CD4-positive, alpha-beta T cell treated with Interleukin-6 at 100 ng/mL for 8 hours (primary cell): ENCODE measurements around the gene TOMM40L.

Source experiments
- DNase-seq: peaks from one replicate; pipeline ENCODE4 v3.0.0-alpha.2; 2020; ENCODE audit warnings: mixed read lengths, low spot score

TOMM40L gene

DNA sequence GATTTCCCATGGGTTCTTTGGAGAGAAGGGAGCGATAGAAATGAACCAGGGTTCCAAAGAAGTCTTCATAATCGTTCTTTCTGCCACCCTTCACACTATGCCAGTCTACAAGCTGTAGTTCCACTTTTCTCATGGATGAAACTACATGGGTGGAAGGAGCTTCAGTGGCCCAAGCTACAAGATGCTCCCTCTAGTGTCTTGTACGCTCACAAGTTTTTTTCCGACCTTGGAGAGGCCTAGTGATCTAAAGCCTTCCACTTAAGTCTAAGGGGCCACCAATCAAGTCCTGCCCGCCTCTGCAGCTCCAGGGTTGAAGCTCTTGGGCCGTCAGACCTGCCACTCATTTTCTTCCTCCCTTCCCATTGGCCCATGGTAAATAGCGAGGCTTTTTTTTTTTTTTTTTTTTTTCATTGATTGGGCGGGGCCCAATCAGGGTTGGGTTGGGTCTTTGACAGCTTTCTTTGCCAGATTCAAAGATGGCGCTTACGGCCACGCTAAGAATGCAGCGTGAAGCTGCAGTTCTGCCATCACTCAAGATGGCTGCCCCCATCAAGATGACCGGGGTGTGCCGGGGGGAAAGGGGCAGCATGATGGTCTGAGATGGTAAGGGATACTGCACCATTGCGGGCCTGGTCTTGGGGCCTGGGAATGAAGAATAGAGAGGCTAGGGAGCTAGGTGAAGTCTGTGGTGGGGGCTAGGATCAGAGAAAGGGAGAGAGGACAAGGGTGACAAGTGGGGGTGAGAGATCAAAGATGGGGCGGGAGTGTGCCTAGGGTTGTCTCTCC is at the start of gene TOMM40L:
Gene TOMM40L (plus strand): TSS at position 527 of the 786 bp plus-strand sequence. CDS start 430 bp downstream, outside the sequence.
- DNase-seq, result peak; percentile 97

DNA sequence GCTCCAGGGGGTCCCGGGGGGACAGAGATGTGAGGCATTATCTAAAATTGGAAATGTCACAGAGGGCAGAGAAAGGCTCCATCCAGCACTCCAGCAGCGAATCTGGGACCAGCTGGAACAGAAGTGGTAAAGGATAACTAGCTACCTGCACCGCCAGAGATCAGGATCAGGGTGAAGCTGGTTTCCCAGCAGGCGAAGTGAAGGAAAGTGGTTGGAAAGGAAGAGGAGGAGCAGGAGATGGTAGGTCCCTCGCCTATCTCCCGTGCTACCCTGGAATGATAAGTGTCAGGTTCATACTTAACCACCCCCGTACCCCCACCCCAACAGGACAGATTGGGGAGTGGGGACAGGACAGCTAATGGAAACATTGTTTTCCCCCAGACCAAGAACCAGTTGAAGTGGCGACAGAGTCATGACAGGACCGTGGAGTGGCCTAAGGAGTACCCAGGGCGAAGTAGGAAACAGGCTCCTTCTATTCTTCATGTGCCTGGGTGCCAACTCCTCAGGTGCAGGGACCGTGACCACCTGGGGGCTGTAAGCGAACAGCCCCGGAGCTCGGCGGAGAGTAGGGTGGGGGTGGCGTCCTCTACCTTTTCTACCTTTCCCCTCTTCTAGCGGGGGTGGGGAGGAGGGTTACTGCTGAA is 49.3 kb upstream of the TOMM40L start:
- DNase-seq, result no peak

DNA sequence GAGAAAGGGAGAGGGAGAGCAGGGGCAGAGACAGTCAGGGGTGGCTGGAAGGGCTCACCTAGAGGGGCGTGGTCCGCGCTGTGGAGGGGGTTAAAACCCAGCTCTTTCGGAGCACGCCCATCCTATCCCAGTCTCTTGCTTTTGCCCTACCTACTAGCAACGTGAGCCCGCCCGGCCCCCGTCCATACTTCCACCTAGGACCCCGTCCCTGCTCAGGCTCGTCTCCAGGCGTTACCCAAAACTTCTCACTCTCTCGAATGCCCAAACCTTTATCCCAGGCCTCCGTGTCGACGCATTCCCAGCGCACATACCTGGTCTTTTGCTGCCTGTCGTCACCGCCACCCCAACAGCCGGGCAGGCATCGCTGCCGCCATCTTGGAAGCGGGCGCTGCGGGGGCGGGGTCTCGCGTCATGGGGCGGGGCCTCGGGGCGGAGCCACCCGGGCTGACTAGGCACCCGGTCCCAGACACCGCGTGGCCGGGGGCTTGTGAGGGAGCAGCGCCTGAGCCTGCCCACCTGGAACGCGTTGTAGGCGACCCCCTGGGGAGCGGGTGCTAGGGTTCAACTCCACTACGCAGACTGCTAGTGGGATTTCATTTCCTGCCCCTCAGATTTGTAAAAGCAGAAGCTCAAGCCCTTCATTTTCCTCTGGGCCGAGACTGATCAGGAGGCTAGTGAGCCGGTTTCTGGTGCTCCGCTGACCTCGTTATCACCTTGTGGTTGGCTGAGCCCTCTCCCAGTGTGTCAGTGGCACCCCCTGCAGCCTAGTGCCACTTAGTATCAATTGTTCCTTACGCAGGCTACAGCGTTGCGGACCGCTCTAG is 48.5 kb upstream of the TOMM40L start, which contains the start of gene B4GALT3:
Gene B4GALT3 (minus strand): TSS at position 396 of the 824 bp plus-strand sequence. CDS start 1,447 bp downstream, outside the sequence.
- DNase-seq, result peak; percentile 88

DNA sequence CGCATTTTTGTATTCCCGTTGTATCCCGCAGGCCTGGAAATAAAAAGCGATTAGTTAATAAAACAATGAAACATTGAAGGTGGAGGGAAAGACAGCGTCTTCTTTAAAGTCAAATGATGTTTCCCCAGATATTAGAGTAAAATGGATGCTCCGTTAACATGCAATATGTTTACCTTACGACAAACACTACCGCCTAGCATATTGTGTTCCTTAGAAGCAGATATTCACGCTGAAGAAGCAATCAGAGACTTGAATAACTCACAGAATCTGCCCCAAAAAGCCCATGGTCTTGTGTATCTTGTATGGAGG is 48.0 kb upstream of the TOMM40L start:
- no peak for DNase-seq

DNA sequence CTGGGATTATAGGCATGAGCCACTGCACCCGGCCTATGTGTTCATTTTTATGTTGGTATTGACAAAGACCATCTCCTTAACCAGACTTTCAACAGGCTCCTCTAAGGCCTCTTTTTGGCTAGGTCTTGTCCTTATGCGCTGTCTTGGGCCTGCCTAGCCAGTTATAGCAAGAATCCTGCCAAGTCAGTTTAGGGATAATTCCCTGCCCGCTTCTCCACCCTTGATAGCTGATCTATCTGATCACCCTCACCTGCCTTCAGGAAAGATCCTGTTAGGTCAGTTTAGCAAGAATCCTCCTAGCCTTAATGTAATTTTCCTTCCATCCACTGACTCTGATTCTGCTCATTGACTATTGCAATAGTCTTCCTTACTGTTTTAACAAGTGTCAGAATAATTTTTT is 46.2 kb upstream of the TOMM40L start:
- no peak for DNase-seq

DNA sequence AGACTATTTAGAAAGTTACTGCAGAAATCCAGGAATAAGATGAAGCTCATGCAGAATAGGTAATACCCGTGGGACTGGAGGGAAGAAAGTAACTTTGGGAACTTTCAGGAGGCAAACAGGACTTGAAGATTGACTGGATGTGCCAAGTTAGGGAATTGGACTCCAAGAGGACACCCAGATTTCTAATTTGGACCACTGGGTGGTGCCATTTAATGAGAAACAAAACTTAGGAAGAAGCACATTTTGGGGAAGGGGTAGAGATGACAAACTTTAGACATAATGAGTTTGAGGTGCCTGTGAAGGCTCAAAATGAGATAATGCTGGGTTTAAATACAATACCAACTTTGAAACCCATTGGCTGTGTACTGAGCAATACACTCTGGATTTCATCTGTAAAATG is 45.2 kb upstream of the TOMM40L start:
- peak; percentile 37 for DNase-seq

DNA sequence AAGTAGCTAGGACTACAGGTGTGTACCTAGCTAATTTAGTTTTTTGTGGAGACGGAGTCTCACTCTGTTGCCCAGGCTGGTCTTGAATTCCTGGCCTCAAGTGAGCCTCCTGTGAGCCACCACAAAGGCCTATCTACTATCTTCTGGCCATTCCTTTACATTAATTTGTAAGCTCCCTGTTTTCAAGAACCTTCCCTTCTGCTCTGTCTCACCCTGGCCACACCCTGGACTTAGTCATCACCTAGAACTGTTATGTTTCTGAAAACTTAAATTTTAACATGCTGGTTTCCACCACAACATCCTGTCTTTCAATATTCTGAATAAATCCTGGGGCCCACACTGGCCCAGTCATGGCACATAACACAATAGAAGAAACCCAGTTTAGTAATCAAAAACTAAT is 43.6 kb upstream of the TOMM40L start:
- DNase-seq, result peak; percentile 85

DNA sequence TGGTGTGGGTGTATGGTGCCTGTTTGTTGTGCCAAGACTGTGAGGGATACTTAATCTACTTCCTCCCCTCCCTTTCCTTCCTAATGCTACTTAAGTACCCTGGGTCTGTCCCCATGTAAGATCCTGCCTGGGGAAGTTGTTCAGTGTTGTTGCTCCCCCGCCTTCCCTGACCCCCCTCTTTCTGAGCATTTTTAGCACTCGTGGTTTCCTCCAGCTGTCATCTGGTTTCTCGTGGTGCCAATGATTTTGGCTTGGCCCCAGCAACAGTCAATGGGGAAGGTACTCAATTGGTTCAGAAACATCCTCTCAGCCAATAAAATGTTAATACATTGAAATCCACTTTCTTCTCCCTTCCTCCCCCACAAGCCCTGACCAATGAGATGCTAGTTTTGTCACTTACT is 40.6 kb upstream of the TOMM40L start:
- peak; percentile 90 for DNase-seq

DNA sequence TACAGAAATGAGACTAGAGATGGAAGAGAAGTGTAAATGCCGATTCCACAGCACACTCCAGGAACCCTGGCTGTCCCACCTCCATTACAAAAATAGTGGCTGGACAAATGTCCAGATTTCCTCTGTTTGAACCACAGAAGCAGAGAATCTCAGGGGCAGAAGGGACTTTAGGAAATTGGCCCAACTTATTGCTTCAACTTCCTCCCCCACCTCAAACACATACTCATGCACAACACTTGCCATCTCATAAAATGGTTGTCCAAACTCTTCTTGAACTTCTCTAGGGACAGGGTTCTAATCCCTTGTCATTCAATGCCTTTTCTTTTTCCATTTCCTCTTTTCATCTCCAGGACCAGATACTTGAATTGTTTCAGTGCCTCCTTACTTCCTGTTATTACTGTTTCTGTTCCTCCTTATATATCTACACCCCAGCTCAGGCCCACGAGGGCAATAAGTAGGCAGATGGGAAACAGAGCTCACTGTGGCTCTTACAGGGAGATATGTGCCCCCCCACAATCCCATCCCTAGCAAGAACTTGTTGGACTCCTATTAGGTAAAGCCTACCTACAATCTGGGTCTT is 40.0 kb upstream of the TOMM40L start:
- DNase-seq, result no peak

DNA sequence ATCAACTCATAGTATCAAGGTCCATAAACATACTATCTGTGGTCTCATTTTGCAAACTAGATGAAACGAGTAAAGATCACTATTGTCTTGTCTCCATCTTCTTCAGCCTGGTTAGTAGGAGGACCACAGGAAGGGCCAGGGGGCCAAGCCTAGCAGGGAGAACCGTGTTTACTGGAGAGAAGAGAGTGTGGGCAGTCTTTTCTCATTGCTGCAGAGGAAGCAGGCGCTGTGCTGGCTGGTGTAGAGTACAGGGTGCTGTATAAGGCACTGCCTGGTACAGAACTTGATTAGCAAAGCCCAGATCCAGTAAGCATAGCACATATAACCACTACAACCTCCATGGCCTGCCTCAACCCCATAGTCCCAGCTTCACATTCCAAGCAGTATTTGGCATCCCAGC is 38.5 kb upstream of the TOMM40L start:
- no peak for DNase-seq

DNA sequence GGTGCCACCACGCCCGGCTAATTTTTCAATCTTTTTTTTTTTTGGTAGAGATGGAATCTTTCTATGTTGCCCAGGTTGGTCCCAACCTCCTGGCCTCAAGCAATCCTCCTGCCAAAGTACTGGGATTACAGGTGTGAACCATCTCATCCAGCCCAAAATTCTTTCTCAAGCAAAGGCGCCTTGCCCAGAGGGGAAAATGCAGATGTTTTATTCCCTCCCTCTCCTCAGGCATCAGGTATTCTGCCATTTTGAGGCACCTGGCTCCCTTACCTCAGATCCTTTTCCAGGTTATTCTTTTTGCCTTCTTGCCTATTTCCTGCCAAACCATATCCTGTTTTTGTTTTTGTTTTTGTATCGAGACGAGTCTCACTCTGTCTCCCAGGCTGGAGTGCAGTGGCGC is 37.5 kb upstream of the TOMM40L start:
- no peak for DNase-seq

DNA sequence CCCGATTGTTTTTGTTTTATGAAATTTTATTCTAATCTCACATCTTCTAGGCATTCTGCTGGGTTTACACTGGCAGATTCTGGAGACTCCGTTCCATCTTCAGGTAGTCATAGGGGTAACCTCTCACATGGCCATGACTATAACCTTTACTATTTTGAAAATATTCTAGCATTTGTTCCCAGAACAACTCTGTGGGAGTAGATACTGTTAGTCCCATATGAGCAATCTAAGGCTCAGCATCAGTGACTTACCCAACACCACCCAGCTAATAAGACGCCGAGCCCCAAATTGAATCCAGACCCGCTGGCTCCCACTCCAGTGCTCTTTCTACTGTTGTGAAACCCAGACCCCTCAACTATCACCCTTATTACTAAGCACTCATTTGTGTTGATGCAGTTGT is 36.8 kb upstream of the TOMM40L start:
- no peak for DNase-seq

DNA sequence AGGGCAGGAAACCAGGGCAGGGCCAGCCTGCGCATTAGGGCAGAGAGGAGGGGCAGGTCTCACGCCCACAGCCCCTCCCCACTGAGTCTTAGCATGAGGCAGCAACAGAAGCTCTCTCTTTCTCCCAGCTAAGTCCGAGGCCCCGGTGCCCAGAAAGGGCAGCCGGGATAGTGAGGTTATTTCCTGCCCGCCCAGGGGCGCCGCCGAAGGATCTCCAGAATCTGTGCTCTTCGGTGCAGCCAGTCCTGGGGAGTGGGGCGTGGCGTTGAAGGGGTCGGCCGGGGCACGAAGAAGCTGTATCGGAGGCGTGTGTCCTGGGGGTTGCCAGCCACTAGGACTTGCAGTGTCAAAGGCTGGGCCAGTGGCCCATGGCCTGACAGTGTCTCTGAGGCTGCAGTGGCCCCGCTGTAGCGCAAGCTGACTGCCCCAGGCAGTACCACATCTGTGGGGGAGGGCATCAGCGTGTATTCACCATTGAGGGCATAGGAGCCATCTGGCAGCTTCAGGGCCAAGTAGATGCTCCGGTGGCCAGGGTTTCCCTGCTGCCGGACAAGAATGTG is 34.8 kb upstream of the TOMM40L start:
- DNase-seq, result no peak

DNA sequence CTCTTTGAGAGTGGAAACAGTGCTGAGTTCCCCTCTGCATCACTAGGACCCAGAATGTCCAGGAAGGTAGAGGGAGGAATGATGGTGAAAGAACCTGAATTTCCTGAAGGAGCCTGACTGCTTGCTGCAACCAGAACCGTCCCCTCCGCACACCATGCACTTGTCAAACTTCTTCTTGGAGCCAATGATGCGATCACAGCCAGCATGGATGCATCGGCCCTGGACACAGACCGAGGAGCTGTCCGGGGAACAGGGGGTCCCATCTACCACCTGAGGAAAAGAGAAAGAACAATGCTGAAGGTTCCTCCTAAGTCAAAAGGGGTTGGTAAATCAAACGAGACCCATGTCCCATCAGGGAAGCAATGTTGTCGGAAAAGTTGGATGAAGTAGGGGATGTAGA is 33.9 kb upstream of the TOMM40L start:
- DNase-seq, result no peak

DNA sequence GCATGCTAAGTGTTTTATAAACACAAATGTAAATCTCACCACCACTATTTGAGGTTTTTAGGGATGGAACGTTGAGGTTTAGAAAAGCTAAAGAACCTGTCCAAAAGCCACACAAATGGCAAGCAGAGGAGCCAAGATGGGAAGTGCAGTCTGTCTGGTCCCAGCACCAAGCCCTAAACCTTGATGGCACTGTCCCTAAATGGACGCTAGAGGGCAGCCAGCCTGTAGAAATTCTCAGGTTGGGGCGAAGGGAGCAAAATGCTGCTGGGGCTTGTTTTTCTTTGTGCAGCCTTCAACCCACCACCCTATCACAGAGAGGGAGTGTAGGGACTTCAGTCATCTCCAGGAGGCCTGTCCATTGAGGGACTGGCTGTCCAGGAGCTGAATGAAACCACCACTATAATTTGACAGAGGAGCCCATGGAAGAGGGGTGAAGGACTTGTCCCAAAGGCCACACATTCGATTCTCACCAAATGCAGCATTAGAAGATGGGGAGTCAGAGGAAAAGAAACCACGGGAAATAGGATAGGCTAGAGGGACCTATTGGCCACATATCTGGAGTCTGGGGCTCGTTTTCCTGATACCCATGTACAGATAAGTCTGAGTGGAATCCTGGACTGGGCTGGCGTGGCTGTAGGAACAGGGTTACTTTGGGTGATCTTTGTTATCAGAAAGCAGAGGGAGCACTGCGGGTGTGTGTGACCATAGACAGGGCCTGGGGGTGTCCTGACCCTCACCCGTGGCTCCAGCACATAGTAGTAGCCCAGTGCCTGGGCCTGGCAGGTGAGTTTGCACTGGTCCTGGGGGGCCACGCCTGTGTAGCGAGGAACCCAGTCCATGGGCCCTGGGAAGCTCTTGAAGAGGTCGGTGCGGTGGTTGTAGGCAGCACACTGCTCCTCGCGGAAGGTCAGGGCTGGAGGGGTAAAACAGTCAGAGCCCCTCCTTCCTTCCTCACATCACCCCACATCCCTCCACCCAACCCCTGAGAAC is 33.1 kb upstream of the TOMM40L start:
- DNase-seq, result peak; percentile 80

DNA sequence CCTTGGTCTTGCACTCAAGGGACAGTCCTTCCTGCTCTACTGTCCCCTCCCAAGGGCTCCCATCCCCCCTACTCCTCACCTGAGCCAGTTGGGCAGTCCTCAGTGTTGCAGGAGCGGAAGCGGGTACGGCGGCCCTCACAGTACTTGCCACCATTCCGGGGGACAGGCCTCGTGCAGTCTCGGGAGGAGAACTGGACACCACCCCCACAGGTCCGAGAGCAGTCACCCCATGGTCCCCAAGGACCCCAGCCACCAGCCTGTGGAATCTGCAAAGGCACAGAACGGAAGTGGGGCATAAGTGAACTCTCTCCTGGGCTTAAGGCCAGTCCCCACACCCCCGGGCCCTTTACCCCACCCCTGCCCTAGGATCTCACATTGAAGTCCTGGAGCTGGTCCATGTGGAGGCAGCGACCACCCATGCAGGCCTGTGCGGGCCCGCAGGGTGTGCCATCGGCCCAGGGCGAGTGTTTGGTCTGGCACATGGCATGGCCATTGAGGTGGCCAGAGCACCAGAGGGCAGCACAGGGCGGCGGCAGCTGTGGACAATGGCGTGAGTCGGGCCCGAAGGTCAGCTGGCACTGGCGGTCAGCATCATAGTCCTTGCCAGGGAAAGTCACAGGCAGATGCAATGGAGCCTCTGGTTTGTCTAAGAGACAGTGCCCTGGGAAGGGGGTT is 32.2 kb upstream of the TOMM40L start:
- DNase-seq, result no peak

DNA sequence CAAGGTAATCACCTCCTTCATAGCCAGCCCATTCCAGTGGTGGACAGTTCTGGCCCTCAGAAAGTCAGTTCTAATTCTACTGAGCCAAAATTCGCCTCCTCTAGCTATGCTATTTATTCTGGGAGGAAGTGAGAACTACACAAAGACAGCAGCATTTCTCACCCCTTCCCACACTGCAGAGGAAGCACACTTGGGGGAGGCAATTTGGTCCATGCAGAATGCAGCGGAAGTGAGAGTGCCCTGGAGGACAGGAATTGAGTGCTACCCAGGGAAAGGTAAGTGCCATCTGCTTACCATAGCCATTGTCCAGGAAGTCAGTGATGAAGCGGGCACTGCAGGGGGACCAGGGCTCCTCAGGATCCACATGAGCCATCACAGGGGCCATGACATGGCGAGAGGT is 30.7 kb upstream of the TOMM40L start:
- DNase-seq, result no peak

DNA sequence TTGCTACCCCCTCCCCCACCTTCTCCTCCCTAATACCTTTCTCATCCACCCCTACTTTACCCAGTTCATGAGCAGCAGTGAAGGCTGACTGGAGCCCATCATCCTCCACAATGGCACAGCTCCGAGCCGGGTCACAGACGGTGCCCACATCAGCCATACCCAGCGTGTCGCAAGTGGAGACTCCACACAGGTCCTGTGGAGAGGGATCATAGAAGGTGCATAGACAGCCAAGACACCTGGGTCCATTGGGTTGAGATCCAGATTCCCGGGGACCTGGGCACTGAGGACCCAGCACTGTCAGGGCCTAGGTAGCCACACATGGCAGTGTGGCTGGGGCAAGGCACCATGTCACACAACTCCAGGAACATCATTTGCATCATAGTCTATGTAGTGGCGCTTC is 29.7 kb upstream of the TOMM40L start:
- DNase-seq, result no peak

DNA sequence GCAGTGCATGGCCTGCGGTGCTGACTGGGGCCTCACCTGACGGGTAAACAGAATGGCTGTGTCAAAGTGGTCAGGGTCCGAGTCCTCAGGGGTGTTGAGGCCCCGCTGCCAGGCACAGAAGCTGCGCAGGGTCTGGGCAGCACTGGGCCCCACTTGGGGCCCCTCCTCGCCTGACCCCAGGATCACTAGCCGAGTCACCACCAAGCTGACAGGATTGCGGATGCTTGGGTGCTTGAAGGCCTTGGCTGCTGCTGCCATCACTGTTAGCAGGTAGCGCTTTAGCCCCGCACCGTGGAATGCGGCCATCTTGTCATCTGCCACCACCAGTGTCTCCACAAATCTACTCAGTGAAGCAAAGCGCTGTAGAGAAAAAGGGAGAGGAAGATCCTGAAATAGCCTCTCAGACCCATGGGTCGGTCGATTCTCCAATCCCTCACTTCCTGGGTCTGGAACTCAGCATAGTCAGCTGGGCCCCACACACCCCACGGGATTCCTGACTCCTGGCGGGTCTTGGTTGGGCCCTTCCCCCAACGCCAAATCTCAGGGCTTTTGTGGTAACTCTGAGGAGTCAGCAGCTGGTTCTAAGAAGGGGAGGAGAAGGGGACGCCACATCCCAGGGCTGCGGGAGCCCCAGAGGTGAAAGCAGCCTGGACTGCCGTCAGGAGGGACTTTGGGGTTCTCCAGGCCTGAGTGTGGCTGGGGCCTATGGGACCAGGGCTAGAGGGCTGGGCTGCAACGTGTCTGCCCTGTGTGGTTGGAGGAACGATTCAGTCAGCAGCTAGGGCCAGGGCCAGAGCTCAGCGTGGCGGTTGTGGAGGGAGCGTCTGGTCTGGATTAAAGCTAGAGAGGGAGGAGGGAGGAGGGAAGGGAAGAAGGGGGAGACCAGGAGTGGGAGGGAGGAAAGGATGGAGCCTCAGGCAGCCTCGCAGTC is 29.1 kb upstream of the TOMM40L start:
- no peak for DNase-seq
